HG03378 (cell line): Measurements from ENCODE around the gene AKAP8.
A peak's percentile ranks its signal among the peaks of the same experiment; 100 is the strongest.
"Not testable (repeated sequence)": the region's sequence is repeated elsewhere in the genome, so short reads cannot be mapped to it uniquely, and the experiment has no call there.

ENCODE experiments used
- ATAC-seq: cut with Tn5 transposase; IDR thresholded peaks from one replicate; pipeline ENCODE4 v1.9.1; 2021; ENCODE audit warnings: mild to moderate bottlenecking, moderate library complexity; ENCODE audit not compliant: unreplicated experiment

Gene AKAP8

DNA sequence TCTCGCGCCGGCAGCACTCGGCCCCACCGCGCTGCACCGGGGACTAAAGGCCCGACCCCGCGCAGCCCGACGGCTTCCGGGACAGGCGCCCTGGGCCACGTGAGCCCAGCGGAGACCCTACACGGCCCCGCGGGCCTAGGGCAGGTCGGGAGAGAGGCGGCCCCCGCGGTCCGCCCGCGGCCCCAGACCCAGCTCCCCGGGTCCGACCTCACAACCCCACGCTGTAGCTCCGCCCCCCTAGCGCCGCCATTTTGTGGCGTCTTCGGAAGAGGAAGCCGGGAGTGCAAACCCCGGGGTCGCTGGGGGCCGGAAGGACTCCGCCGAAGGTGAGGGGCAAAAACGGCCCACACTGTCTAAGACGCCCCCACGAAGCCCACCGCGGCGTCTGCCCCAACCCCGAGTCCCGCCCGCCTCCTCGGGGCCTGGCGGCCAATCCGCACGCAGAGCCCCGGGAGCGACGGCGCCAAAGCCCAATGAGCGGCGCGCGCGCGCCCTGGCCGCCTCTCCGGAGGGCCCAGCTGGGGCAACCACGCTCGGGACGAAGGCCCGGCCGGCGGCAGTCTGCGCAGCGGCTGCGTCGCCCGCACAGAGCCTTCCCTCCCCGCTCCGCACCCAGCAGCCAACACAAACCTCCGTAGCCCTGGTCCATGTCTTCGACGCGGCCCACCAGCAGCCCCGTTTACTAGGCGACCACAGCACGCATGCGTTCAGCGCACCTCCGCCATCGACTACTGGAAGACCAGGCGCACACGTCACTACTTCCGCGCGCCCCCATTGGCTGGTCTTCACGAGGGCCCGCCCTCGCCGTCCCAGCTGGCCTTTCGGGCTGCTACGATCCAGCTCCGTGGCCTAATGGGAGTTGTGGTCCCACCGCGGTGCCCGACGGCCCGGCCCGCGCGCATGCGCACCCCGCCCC, at the start of gene AKAP8:
Gene AKAP8, minus strand, starts transcription at position 705 of the 916 bp plus-strand sequence. Its CDS starts 56 bp downstream, at position 649.
- peak; percentile 76 for ATAC-seq

DNA sequence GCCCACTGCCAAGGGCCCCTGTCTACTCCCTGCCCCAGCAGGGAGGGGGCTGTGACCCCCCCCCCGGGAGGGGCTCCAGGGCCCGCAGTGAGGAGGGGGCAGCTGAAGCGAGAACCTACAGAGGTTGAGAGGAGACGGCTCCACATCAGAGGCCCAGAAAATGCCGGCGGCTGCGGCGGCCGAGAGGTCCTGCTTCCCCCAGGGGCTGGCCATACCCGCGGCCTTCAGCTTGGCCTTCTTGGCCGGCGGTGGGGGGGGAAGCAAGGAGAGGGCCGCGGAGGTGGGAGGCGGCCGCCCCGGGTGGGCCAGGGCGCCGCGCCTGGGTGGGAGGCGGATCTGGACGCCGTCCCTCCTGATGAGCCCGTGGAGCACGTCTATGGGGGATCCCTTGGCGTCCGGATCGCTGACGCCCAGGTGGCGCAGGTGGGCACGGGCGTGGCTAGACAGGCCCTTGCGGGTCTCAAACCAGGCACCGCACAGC, 48.4 kb upstream of the AKAP8 start:
- ATAC-seq = no peak

- no peak for ATAC-seq
These were observed 47.7 kb upstream of the AKAP8 start for GRCh38 chr19:15427350-15427700.

- no peak for ATAC-seq
These were observed 47.1 kb upstream of the AKAP8 start for GRCh38 chr19:15426485-15427349.

- ATAC-seq = no peak
These were observed 45.8 kb upstream of the AKAP8 start for GRCh38 chr19:15425321-15425950.

GRCh38 chr19:15424692-15425272, 45.2 kb upstream of the AKAP8 start:
- no peak for ATAC-seq

GRCh38 chr19:15424121-15424520, 44.5 kb upstream of the AKAP8 start:
- ATAC-seq = no peak

DNA sequence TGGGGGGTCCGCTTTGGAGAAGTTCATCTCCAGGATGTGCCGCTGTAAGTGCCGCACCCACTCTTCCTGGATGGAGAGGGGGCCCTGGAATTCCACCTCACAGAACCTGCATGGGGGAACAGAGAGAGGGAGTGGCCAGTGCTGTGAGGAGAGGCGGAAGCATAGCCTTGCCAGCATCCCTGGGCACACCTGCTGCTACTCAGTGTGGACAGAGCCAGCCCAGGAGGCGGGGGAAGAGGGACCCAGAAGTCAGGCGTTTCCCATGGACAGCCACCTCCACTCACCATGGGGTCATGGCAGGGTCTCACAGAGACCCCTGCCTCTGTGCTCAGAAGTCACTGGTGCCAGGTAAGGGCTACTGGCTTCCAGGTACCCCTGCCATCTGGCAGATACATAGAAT, 43.5 kb upstream of the AKAP8 start:
- no peak for ATAC-seq

GRCh38 chr19:15422296-15423075, 42.9 kb upstream of the AKAP8 start:
- ATAC-seq = no peak

- ATAC-seq = no peak
These were observed 42.2 kb upstream of the AKAP8 start for GRCh38 chr19:15421721-15422260.

GRCh38 chr19:15421136-15421695, 41.6 kb upstream of the AKAP8 start:
- no peak for ATAC-seq

DNA sequence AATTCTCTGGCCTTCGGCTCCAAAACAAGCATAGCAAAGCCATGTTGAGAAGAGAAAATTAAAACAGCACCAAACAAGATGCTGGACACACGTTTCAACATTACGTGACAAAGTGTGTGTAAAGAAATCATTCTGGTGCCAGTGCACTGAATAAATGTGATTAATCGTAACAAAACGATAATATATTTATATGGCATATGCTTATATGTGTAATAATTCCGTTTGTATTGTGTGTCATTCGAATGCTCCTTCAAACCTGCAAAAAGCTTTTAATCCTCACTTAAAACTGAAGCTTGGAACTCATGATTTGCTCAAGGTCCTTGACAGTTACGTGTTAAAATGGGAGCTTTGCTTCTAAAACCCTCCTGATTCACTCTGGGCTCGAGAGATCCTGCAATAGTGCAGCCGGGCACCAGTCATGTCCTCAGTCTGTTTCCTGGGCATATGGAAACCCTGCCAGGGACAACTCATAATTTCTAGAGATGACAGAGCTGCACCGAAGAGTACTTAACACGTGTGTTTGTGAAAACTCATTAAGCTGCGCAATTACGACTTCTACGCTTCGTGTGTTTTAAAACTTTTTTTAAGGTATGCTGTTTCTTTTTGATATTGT, 39.9 kb upstream of the AKAP8 start:
- ATAC-seq = peak; percentile 1

GRCh38 chr19:15418579-15419412, 39.2 kb upstream of the AKAP8 start, which contains the start of gene AKAP8L:
AKAP8L (minus strand) TSS chr19:15418988; CDS start chr19:15418923, 65 bp downstream.
- peak; percentile 92 for ATAC-seq

- ATAC-seq = no peak
These were observed 38.6 kb upstream of the AKAP8 start for GRCh38 chr19:15418231-15418578.

DNA sequence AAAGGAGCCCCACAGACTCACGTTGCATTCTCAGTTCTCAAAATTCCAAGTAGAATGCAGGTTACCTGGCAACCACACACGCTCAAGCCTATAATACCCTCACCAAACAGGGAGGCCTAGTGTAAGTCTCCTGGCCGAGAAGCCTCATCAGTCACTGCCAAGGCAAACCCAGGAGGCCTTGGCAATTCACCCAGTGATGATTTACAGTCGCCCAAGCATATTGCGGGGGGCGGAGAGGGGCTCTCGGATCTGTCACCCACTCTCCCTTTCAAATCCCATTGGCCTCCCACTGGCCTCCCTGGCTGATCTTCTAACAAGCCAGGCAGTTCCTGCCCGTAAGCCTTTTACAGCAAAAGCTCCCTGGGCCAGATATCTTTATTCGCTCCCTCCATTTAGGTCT, 38.1 kb upstream of the AKAP8 start:
- no peak for ATAC-seq

GRCh38 chr19:15412832-15413231, 33.2 kb upstream of the AKAP8 start:
- ATAC-seq = no peak

DNA sequence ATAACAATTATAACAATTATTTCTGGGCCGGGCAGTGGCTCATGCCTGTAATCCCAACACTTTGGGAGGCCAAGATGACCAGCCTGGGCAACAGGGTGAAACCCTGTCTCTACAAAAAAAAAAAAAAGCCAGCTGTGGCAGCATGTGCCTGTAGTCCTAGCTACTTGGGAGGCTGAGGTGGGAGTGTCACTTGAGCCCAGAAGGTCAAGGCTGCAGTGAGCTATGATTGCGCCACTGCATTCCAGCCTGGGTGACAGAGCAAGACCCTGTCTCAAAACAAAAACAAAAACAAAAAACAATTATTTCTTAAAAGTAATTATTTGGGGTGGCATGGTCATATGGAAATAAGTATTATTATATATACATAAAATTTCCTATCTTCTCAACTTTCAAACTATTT, 31.8 kb upstream of the AKAP8 start:
- not testable (repeated sequence) for ATAC-seq

- ATAC-seq = no peak
These were observed 25.2 kb upstream of the AKAP8 start for GRCh38 chr19:15404780-15405211.
